GM10248 (cell line): ENCODE measurements around the gene SGCD.
A peak's percentile ranks its signal among the peaks of the same experiment; 100 is the strongest.

Experiments
- CTCF ChIA-PET: fragments of 300-600 bp; sonication (Branson Sonifier 250); formaldehyde crosslinking; extraction: SDS; loops from one replicate; lab custom pipeline; 2021; ENCODE audit warnings: antibody characterized with exemption; lab: Yijun Ruan, JAX
- POLR2A ChIA-PET: fragments of 350-650 bp; sonication (Branson Sonifier 250); formaldehyde crosslinking; extraction: SDS; loops from one replicate; lab custom pipeline; 2020; ENCODE audit warnings: antibody characterized with exemption; lab: Yijun Ruan, JAX
- DNase-seq: peaks from one replicate; pipeline ENCODE4 v3.0.0; 2012; ENCODE audit errors: extremely low spot score
- TF ChIP-seq, protein P1 (sequence below): IDR thresholded peaks from 2 replicates; pipeline ENCODE4 v1.5.1; 2012; ENCODE audit warnings: mild to moderate bottlenecking, low read depth; ENCODE audit errors: extremely low read depth, missing control alignments, control extremely low read depth

Gene SGCD

DNA sequence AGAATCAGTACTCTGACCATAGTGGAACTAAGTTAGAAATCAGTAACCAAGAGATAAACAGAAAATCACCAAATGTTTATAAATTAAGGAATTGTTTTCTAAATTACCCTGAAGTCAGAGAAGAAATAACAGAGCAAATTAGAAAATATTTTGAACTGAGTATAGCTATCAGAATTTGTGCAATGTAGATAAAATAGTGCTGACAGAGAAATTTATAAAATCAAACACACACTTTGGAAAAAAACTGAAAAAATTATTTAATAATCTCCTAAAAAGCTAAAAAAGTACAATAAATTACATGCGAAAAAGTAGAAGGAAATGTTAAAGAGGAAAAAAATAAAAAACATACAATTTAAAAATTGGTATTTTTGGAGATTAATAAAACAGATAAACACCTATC, 486.0 kb downstream of the SGCD start:
- ChIA-PET POLR2A (no interaction called here), CTCF (interaction anchor here (1.4 to 1.7 kb wide), 2 partner anchors 49 to 665 kb away, joined by 3 read pairs; no protein-coding TSS in a partner anchor)
- no peak for DNase-seq
- TF ChIP-seq, protein P1, sequence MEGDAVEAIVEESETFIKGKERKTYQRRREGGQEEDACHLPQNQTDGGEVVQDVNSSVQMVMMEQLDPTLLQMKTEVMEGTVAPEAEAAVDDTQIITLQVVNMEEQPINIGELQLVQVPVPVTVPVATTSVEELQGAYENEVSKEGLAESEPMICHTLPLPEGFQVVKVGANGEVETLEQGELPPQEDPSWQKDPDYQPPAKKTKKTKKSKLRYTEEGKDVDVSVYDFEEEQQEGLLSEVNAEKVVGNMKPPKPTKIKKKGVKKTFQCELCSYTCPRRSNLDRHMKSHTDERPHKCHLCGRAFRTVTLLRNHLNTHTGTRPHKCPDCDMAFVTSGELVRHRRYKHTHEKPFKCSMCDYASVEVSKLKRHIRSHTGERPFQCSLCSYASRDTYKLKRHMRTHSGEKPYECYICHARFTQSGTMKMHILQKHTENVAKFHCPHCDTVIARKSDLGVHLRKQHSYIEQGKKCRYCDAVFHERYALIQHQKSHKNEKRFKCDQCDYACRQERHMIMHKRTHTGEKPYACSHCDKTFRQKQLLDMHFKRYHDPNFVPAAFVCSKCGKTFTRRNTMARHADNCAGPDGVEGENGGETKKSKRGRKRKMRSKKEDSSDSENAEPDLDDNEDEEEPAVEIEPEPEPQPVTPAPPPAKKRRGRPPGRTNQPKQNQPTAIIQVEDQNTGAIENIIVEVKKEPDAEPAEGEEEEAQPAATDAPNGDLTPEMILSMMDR, result no peak

DNA sequence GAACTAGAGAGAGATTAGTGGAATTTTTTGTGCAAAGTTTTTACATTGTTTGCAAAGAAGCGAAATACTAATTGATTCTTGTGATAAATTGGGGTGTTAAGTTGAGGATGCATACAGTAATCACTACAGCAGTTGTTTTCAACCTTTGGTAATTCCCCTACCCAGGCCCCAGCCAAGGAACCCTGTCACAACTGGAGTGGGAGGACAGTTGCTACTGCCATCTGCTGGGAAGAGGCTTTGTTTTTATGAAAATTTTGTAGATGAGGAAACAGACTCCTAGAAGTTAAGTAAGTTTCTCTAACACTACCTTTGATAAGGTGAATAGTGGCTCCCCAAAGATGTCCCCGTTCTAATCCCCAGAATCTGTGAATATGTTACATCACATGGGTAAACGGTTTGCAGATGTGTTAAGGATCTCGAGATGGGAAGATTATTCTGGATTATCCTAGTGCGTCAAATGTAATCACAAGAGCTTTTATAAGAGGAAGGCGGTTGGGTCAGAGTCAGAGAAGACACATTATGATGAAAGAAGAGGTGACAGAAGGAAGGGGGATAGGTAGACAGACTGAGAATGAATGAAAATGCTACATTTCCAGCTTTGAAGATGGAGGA, 489.1 kb downstream of the SGCD start:
- TF ChIP-seq, protein P1, result peak; percentile 32
- DNase-seq, result peak; percentile 46
- ChIA-PET CTCF (interaction anchor here (0.8 to 2.7 kb wide), 14 partner anchors 8 to 1199 kb away, joined by 3 to 15 read pairs (median 3); no protein-coding TSS in a partner anchor), POLR2A (no interaction called here)
